Measurements from ENCODE around the gene ISY1.
"Not testable (repeated sequence)": the region's sequence is repeated elsewhere in the genome, so short reads cannot be mapped to it uniquely, and the experiment has no call there.

Gene ISY1

GRCh38 chr3:129144786-129145185 lies 16.1 kb downstream of the ISY1 start:
- H3K27me3 ChIP-seq (ENCODE audit: insufficient read depth, low read length, poor library complexity, severe bottlenecking): no peaks in the 10 kb centered on the region
- no peaks in the 10 kb centered on the region for H3K9me3 ChIP-seq (ENCODE audit: insufficient read depth, low read depth, low read length)
- peaks cover 4% of the 10 kb centered on the region for H4K20me1 ChIP-seq (ENCODE audit: insufficient read depth, low read length, poor library complexity, severe bottlenecking)
- TF ChIP-seq EZH2phosphoT487 (IDR thresholded peaks at IDR 0.05; ENCODE audit: borderline replicate concordance): no peak
- TF ChIP-seq, protein P1, sequence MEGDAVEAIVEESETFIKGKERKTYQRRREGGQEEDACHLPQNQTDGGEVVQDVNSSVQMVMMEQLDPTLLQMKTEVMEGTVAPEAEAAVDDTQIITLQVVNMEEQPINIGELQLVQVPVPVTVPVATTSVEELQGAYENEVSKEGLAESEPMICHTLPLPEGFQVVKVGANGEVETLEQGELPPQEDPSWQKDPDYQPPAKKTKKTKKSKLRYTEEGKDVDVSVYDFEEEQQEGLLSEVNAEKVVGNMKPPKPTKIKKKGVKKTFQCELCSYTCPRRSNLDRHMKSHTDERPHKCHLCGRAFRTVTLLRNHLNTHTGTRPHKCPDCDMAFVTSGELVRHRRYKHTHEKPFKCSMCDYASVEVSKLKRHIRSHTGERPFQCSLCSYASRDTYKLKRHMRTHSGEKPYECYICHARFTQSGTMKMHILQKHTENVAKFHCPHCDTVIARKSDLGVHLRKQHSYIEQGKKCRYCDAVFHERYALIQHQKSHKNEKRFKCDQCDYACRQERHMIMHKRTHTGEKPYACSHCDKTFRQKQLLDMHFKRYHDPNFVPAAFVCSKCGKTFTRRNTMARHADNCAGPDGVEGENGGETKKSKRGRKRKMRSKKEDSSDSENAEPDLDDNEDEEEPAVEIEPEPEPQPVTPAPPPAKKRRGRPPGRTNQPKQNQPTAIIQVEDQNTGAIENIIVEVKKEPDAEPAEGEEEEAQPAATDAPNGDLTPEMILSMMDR (conservative IDR thresholded peaks at IDR 0.05; ENCODE audit: low read length): no peak
- no peaks in the 10 kb centered on the region for H3F3A ChIP-seq (ENCODE audit: low read depth)
- H3K36me3 ChIP-seq (ENCODE audit: insufficient read depth, low read length): peaks cover 34% of the 10 kb centered on the region; the same call in 1 of the 2 replicates
- H3K9me2 ChIP-seq (replicated peaks; ENCODE audit: low read depth, low read length): no peaks in the 10 kb centered on the region
- no peak overlapping the region for H2AFZ ChIP-seq (ENCODE audit: low read length)
- no peak overlapping the region for H3K4me3 ChIP-seq (ENCODE audit: low read length, poor library complexity, severe bottlenecking)
- H3K9ac ChIP-seq (ENCODE audit: low read depth, low read length, poor library complexity, severe bottlenecking): no peak overlapping the region
- H3K79me2 ChIP-seq (ENCODE audit: insufficient read depth, low read length): no peaks in the 10 kb centered on the region
- H3K4me1 ChIP-seq (ENCODE audit: insufficient read depth, low read length, poor library complexity, severe bottlenecking): no peaks in the 10 kb centered on the region
- no peak overlapping the region for H3K4me2 ChIP-seq (ENCODE audit: low read depth, low read length, poor library complexity, severe bottlenecking)

DNA sequence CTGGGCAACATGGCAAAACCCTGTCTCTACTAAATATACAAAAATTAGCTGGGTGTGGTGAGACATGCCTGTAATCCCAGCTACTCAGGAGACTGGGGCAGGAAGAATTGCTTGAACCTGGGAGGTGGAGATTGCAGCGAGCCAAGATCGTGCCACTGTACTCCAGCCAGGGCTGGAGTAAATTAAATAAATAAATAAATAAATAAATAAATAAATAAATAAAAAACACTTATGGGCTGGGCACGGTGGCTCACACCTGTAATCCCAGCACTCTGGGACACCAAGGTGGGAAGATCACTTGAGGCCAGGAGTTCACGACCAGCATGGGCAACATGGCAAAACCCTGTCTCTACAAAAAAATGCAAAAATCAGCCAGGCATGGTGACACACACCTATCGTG lies 19.9 kb downstream of the ISY1 start:
- H3K27me3 ChIP-seq (ENCODE audit: insufficient read depth, low read length, poor library complexity, severe bottlenecking); H3K9me3 ChIP-seq (ENCODE audit: insufficient read depth, low read depth, low read length); H2AFZ ChIP-seq (ENCODE audit: low read length); H3F3A ChIP-seq (ENCODE audit: low read depth); H3K4me2 ChIP-seq (ENCODE audit: low read depth, low read length, poor library complexity, severe bottlenecking); H3K4me1 ChIP-seq (ENCODE audit: insufficient read depth, low read length, poor library complexity, severe bottlenecking); H4K20me1 ChIP-seq (ENCODE audit: insufficient read depth, low read length, poor library complexity, severe bottlenecking); H3K4me3 ChIP-seq (ENCODE audit: low read length, poor library complexity, severe bottlenecking); H3K9me2 ChIP-seq (replicated peaks; ENCODE audit: low read depth, low read length); H3K9ac ChIP-seq (ENCODE audit: low read depth, low read length, poor library complexity, severe bottlenecking); H3K79me2 ChIP-seq (ENCODE audit: insufficient read depth, low read length): not testable (repeated sequence)
- H3K36me3 ChIP-seq (ENCODE audit: insufficient read depth, low read length): peaks cover 41% of the 10 kb centered on the region; the same call in 1 of the 2 replicates

GRCh38 chr3:129139911-129140310 lies 21.0 kb downstream of the ISY1 start:
- Histone ChIP-seq H3K36me3 (ENCODE audit: insufficient read depth, low read length) (peaks cover 36% of the 10 kb centered on the region; the same call in 1 of the 2 replicates), H4K20me1 (ENCODE audit: insufficient read depth, low read length, poor library complexity, severe bottlenecking) (no peaks in the 10 kb centered on the region), H3K9ac (ENCODE audit: low read depth, low read length, poor library complexity, severe bottlenecking) (no peak overlapping the region), H3K9me3 (ENCODE audit: insufficient read depth, low read depth, low read length) (no peaks in the 10 kb centered on the region), H3K27me3 (ENCODE audit: insufficient read depth, low read length, poor library complexity, severe bottlenecking) (no peaks in the 10 kb centered on the region), H3K4me2 (ENCODE audit: low read depth, low read length, poor library complexity, severe bottlenecking) (no peak overlapping the region), H2AFZ (ENCODE audit: low read length) (no peak overlapping the region), H3K4me3 (ENCODE audit: low read length, poor library complexity, severe bottlenecking) (no peak overlapping the region), H3K9me2 (replicated peaks; ENCODE audit: low read depth, low read length) (no peaks in the 10 kb centered on the region), H3K4me1 (ENCODE audit: insufficient read depth, low read length, poor library complexity, severe bottlenecking) (no peaks in the 10 kb centered on the region), H3K79me2 (ENCODE audit: insufficient read depth, low read length) (no peaks in the 10 kb centered on the region), H3F3A (ENCODE audit: low read depth) (no peaks in the 10 kb centered on the region)
- no peak for TF ChIP-seq EZH2phosphoT487 (IDR thresholded peaks at IDR 0.05; ENCODE audit: borderline replicate concordance)
- TF ChIP-seq, protein P1 (conservative IDR thresholded peaks at IDR 0.05; ENCODE audit: low read length): no peak

GRCh38 chr3:129136275-129136674 lies 24.6 kb downstream of the ISY1 start:
- H3K79me2 ChIP-seq (ENCODE audit: insufficient read depth, low read length); H3K9ac ChIP-seq (ENCODE audit: low read depth, low read length, poor library complexity, severe bottlenecking); H3K27me3 ChIP-seq (ENCODE audit: insufficient read depth, low read length, poor library complexity, severe bottlenecking); H3K4me2 ChIP-seq (ENCODE audit: low read depth, low read length, poor library complexity, severe bottlenecking); H3F3A ChIP-seq (ENCODE audit: low read depth); H3K4me1 ChIP-seq (ENCODE audit: insufficient read depth, low read length, poor library complexity, severe bottlenecking); H4K20me1 ChIP-seq (ENCODE audit: insufficient read depth, low read length, poor library complexity, severe bottlenecking); H3K9me2 ChIP-seq (replicated peaks; ENCODE audit: low read depth, low read length); H3K9me3 ChIP-seq (ENCODE audit: insufficient read depth, low read depth, low read length); H2AFZ ChIP-seq (ENCODE audit: low read length); H3K4me3 ChIP-seq (ENCODE audit: low read length, poor library complexity, severe bottlenecking): not testable (repeated sequence)
- H3K36me3 ChIP-seq (ENCODE audit: insufficient read depth, low read length): peaks cover 52% of the 10 kb centered on the region; the same call in 1 of the 2 replicates

Data from Loucy (cell line).